AG08395 (cell line): ENCODE measurements around the gene CCDC170.

ENCODE experiments used
- DNase-seq: peaks from one replicate; pipeline ENCODE4 v3.0.0; 2012; ENCODE audit warnings: mixed read lengths, low spot score

The CCDC170 gene

GRCh38 chr6:151618717-151619116 is 124.9 kb downstream of the CCDC170 start:
- DNase-seq, result no peak

- no peak for DNase-seq
These were observed 126.4 kb downstream of the CCDC170 start for GRCh38 chr6:151620179-151620578.

DNA sequence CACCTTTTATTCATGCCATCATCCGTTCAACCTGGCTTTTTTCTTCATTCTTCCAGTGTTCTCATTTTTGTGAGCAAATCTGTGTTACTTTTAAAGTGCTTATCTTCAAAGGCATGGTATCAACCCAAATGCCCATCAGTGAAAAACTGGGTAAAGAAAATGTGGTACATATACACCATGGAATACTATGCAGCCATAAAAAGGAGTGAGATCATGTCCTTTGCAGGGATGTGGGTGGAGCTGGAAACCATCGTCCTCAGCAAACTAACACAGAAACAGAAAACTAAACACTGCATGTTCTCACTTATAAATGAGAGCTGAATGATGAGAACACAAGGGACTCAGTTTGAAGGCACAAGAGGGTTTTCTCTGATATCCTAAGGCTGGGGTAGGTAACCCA is 130.3 kb downstream of the CCDC170 start:
- DNase-seq, result no peak

DNA sequence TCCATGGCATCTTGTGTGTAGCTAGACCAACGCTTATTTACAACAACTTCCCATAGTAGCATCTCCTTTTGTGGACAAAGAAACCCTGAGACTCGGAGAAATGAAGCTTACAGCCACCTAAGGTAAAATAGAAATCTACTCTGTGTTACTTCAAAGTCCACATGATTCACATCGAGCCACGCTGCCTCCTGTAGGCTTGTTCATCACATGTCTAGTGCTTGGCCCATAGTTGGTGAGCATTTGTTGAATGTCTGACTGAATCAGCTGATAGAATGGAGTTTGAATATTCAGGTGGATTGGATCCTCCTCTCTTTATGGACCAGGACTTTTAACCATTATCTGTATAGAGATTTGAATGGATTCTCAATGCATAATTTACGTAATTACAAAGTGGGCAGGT is 130.7 kb downstream of the CCDC170 start:
- DNase-seq, result no peak

DNA sequence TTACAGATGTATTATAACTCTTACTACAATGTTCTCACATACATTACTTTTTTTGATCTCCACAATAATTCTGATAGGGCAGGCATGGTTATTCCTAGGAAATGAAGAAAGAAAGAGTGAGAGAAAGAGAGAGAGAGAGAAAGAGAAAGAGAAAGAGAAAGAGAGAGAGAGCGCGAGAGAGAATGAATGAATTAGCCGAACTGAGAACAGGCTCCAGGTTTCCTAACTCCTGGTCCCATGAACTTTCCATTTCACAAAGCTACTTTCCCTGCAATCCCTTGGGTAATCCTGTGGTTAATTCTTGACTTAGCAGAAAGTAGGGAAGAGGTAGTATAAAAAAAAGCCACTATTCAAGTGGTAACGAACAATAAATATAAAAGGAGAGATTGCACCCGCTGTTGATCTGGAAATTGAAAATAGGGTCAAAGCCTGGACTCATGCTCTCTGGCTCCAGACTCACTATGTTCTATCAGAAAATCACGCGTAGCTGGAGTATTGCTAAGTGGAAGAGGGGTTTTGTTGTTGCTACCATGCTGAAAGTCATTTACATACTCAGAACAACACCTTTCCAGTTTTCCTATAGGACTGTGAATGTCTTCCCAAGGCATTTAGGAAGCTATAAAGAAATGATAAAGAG is 131.2 kb downstream of the CCDC170 start:
- DNase-seq, result no peak

GRCh38 chr6:151627689-151628444 is 134.1 kb downstream of the CCDC170 start:
- no peak for DNase-seq

DNA sequence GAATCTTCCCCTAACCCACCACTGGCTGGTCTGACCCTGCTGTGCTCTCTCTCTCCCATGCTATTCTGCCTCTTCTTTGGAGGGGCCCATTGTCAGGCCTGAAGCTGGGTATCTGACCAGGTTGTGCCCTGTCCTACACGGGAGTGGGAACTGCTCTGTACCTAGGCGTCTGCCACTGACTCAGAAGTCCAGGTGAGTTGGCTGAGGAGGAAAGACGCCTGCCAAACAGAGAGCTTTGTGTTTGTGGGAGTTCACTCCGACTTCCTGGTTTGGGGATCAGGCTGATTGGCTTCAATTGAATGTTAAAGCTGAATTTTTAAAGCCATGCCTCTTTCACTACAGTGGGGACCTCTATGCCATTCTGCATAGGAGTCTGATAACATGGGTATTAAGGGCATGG is 136.0 kb downstream of the CCDC170 start:
- DNase-seq, result no peak

DNA sequence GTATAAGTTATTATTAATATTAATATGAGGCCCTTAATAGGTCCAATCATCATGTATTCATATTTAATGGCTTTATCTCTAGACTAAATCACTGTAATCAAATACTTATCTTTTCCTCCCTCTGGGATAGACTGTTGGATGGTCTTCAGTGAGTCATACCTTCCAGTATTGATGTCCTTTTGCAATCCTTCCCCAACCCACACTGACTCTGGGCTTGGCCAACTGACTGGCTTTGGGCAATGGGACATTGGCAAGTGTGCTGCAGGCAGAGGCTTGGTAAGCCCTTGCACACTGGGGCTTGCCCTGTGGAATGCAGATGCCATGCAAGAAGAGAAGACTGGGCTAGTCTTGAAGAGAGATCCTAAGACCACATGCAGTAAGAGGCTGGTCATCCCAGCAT is 136.6 kb downstream of the CCDC170 start:
- no peak for DNase-seq

GRCh38 chr6:151630991-151631655 is 137.3 kb downstream of the CCDC170 start:
- no peak for DNase-seq

- no peak for DNase-seq
These were observed 138.7 kb downstream of the CCDC170 start for GRCh38 chr6:151632415-151632987.

GRCh38 chr6:151633526-151634335 is 139.9 kb downstream of the CCDC170 start:
- no peak for DNase-seq

DNA sequence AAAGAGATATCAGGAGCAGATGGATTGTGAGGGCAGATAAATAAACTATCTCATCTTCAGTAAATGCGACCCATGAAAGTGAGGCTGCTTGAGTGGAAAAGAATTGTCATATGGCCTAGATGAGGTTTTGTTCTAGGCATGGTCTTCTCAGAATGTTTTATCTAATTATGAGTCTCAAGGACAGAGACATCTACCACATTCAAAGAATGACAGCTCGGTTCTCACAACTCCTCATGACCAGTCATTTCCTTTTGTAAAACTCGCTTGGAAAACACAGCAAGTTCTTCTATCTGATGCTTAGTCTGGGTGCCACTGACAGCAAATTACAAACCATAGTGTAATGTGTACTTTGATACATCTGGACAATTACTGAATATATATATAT is 140.5 kb downstream of the CCDC170 start:
- DNase-seq, result no peak

DNA sequence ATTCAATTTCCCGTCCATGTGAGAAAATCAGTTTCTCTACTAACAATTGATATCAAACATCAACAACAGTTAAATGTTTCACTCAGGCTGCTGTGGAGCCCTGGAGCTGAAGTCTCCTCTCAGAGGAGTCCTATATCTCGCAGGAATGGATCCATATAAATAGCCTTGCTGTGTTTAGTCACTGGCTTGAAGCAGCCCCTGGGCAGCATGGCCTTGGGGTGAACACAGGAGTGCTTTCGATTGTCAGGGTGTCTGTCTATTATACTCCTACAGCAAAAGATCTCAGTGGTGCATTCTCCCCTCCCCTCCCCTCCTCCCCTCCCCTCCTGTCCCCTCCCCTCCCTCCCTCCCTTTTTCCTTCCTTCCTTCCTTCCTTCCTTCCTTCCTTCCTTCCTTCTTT is 141.9 kb downstream of the CCDC170 start:
- DNase-seq, result no peak

GRCh38 chr6:151637814-151638213 is 144.0 kb downstream of the CCDC170 start:
- DNase-seq, result no peak

DNA sequence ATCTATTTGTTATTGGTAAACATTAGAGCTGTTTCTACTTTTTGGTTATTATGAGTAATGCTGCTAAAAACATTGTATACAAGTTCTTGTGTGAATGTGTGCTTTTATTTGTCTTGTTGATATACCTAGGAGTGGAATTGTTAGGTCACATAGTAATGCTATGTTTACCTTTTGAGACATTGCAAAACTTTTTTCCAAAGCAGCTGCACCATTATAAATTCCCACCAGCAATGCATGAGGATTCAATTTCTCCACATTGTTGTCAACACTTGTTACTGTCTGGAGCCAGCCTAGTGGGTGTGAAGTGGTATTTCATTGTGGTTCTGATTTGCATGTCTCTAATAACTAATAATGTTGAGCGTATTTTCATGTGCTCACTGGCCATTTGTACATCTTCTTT is 145.9 kb downstream of the CCDC170 start:
- DNase-seq, result no peak

GRCh38 chr6:151641028-151641427 is 147.2 kb downstream of the CCDC170 start:
- no peak for DNase-seq

GRCh38 chr6:151647976-151648639 is 154.3 kb downstream of the CCDC170 start:
- DNase-seq, result no peak

DNA sequence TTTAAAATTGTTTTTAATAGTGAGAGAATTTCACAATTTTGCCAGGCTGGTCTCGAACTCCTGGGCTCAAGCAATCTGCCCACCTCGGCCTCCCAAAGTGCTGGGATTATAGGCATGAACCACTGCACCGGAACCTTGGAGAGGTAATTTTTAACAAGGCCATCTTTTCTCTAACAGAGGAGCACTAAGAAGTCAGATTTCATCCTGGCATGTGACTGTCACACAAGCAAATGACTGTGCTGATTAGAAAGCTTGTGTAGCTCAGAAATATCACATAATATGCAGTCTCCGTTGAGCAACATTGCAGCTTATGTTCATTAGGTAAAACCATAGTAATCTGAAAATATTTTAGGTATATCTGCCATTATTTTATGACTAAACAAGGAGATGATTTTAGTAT is 156.0 kb downstream of the CCDC170 start:
- DNase-seq, result no peak

DNA sequence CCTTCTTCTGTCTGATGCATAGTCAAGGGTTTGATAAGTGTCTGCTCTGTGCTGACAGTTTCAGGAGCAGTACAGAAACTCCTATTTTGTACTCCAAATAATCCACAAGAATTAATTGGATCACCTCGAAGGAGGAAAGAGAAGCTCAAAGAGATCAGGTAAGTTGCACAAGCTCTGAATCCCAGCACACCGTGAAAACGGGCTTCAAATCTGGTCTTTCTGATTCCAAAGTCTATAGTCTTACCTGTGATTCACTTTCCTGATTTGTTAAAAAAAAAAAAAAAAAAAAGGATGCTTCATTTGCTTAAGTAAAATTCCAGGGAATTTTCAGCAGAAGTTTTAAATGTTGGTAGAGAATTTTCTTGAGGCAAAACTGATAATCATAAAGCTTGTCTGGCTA is 157.8 kb downstream of the CCDC170 start:
- DNase-seq, result no peak

GRCh38 chr6:151652325-151652724 is 158.5 kb downstream of the CCDC170 start:
- no peak for DNase-seq

DNA sequence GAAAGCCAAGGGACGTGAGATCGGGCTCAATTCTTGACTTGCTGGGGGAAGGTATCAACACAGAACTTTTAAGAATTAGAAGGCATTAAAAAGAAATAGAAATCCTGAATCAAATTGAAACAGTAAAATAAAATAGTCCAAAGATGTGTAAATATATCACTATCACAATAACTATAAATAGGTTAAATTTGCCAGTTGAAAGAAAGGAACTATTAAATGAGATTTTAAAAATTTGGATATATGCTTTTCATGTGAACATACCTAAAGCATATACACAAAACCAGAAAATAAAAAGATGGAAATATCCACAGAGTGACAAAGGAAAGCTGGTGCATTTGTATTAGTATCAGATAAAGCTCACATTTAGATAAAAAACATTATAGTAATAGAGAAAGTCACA is 161.3 kb downstream of the CCDC170 start:
- no peak for DNase-seq

- no peak for DNase-seq
These were observed 162.6 kb downstream of the CCDC170 start for GRCh38 chr6:151656392-151656791.
